GM13976 (cell line): ENCODE results near the gene GPHN.
"Not testable (repeated sequence)": the region's sequence is repeated elsewhere in the genome, so short reads cannot be mapped to it uniquely, and the experiment has no call there.

Experiments used
- DNase-seq: peaks from one replicate; pipeline ENCODE4 v3.0.0; 2012; ENCODE audit warnings: low spot score
- in situ Hi-C: fragments of 300-500 bp; cut with MboI; formaldehyde crosslinking; loops from one replicate; pipeline ENCODE4 v1.12.0; 2022; ENCODE audit warnings: low sequenced_read_pairs, mixed read lengths, inconsistent platforms; ENCODE audit not compliant: unreplicated experiment
- TF ChIP-seq, protein P1 (sequence below): IDR thresholded peaks from 2 replicates; pipeline ENCODE4 v1.5.1; 2012; ENCODE audit warnings: borderline replicate concordance, mild to moderate bottlenecking; ENCODE audit not compliant: insufficient read depth; ENCODE audit errors: extremely low read depth, missing control alignments, control extremely low read depth

The GPHN gene

DNA sequence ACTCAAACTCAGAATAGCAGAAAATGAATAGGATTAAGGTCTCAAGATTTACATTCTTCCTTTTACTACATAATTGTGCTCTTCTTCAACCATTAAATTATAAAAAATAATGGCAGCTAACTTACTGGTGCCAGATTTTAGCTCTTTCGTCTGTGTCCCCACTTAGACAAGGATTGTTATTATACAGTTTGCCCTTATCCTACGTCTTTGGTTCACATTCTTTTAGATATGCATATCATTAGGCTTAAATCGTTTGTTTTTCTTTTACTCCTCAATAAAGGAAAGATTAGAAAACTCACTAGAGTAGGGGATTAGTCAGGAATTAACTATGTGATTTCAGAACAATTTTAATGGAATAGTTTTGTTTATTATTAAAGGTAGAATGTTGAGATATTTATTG, 551.6 kb downstream of the GPHN start:
- TF ChIP-seq, protein P1, sequence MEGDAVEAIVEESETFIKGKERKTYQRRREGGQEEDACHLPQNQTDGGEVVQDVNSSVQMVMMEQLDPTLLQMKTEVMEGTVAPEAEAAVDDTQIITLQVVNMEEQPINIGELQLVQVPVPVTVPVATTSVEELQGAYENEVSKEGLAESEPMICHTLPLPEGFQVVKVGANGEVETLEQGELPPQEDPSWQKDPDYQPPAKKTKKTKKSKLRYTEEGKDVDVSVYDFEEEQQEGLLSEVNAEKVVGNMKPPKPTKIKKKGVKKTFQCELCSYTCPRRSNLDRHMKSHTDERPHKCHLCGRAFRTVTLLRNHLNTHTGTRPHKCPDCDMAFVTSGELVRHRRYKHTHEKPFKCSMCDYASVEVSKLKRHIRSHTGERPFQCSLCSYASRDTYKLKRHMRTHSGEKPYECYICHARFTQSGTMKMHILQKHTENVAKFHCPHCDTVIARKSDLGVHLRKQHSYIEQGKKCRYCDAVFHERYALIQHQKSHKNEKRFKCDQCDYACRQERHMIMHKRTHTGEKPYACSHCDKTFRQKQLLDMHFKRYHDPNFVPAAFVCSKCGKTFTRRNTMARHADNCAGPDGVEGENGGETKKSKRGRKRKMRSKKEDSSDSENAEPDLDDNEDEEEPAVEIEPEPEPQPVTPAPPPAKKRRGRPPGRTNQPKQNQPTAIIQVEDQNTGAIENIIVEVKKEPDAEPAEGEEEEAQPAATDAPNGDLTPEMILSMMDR = no peak
- in situ Hi-C loops = no loop called here
- DNase-seq = no peak

DNA sequence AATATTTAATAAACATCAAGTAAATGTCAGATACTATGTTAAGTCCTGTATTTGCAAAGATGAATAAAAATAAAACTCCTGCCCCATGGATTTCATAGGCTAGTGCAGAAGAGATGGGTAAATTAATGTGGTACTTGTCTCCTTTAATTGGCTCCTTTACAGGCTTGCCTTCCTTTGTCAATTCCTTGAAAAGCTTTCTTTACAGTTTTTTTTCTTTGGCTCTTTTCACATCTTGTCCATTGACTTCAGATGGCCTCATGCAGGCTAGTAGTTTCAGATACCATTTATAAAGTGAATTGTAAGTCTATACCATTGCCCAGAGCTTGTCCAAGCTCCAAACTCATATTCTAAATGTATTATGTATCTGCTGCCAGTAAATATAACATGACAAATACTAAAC, 552.6 kb downstream of the GPHN start:
- DNase-seq = no peak
- TF ChIP-seq, protein P1 = no peak
- in situ Hi-C loops = no loop called here

DNA sequence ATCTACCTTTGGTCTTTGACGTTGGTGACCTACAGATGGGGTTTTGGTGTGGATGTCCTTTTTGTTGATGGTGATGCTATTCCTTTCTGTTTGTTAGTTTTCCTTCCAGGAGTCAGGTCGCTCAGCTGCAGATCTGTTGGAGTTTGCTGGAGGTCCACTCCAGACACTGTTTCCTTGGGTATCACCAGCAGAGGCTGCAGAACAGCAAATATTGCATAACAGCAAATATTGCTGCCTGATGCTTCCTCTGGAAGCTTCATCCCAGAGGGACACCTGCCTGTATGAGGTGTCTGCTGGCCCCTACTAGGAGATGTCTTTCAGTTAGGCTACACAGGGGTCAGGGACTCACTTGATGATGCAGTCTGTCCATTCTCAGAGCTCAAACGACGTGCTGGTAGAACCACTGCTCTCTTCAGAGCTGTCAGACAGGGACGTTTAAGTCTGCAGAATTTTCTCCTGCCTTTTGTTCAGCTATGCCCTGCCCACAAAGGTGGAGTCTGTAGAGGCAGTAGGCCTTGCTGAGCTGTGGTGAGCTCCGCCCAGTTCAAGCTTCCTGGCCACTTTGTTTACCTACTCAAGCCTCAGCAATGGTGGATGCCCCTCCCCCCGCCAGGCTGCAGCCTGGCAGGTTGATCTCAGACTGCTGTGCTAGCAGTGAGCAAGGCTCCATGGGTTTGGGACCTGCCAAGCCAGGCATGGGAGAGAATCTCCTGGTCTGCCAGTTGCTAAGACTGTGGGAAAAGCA, 559.3 kb downstream of the GPHN start:
- not testable (repeated sequence) for DNase-seq

DNA sequence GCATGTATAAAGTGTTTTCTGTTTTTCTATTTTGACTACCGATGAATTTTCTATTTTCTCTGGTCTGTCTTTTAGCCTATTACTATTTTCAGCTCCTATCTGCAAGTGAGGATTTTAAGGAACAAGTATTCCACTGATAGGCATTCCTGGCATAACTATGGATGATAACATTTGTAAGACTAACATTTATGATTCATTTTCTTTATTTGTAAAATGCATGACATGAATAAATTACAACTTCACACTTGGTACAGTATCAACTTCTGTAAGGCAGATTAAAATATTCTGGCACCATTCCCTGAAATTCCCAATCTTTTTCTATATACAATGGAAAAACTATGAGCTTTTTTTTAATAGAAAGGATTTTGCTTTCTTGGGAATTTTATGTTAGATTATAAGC, 560.3 kb downstream of the GPHN start:
- TF ChIP-seq, protein P1 = no peak

More for the DNA sequence above, 559.3 kb downstream of the GPHN start:
- in situ Hi-C loops = not testable (repeated sequence)

DNA sequence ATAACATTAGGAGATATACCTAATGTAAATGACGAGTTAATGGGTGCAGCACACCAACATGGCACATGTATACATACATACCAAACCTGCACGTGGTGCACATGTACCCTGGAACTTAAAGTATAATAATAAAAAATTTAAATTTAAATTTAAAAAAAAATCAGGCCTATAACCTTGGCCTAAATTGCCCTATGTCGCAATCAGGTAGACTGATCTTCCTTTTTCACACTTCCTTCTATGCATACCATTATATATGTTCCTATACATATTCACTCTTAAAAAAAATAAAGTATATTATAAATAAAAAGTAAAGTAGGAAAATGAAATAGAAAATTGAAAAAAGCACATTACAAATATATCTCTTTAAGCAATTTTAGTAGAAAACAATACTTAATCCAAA, 563.6 kb downstream of the GPHN start:
- TF ChIP-seq, protein P1 = no peak
- no peak for DNase-seq

More for the DNA sequence above, 560.3 kb downstream of the GPHN start:
- DNase-seq = no peak
- in situ Hi-C loops = no loop called here

DNA sequence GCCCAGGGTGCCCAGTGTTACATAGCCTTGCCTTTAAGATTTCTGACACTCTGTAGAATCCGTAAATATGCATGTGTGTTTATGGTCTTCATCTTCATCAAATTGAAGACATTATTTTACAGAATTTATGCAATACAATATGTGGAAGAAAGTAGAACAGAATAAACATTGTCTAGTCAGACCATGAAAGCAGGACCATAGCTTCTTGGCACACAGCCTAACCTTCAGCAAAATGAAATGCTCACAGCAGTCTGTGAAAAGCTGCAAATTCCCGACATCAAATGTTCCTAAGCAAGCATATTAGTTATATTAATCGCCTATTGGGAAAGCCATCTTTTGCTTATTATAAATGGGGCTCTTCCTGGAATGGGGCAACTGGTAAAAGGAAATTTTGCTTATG, 570.0 kb downstream of the GPHN start:
- in situ Hi-C loops = no loop called here
- TF ChIP-seq, protein P1 = no peak
- DNase-seq = no peak

More for the DNA sequence above, 563.6 kb downstream of the GPHN start:
- in situ Hi-C loops = no loop called here

DNA sequence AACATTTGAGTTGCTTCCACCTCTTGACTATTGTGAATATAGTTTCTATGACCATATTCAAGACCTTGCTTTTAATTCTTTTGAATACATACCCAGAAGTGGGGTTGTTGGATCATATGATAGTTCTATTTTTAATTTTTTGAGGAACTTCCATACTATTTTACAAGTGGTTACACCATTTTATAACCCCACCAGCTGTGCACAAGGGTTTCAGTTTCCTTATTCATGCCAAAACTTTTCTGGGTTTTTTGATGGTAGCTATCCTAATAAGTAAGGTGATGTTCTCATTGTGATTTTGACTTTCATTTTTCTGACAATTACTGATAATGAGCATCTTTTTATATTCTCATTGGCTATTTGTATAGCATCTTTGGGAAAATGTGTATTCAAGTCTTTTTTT, 571.9 kb downstream of the GPHN start:
- no peak for DNase-seq
- in situ Hi-C loops = no loop called here
- TF ChIP-seq, protein P1 = no peak
